ENCODE results near the gene SLC30A4.
"Not testable (repeated sequence)": the region's sequence is repeated elsewhere in the genome, so short reads cannot be mapped to it uniquely, and the experiment has no call there.

- not testable (repeated sequence) for TF ChIP-seq CTCF, POLR2A (IDR thresholded peaks at IDR 0.05)
Measured at GRCh38 chr15:45532892-45533291, 10.3 kb upstream of the SLC30A4 start.
